HepG2 (cell line): ENCODE data around the gene NPB. TPM values are rescaled to one million over a fixed set of nuclear protein-coding genes. Genes with fewer than 3 reads are reported as not detected.
A peak's percentile ranks its signal among the peaks of the same experiment; 100 is the strongest.

Experiments used
- E2F1 ChIP-seq: sonication (generic); formaldehyde crosslinking; IDR thresholded peaks from 2 replicates; pipeline ENCODE4 v1.5.0; 2020; ENCODE audit warnings: missing genetic modification reagents
- GTF3A ChIP-seq: sonication (generic); formaldehyde crosslinking; conservative IDR thresholded peaks from 2 replicates; pipeline ENCODE4 v1.4.0; 2020; ENCODE audit warnings: mild to moderate bottlenecking, missing genetic modification reagents
- NBN ChIP-seq: fragments of 450-650 bp; conservative IDR thresholded peaks from 2 replicates; pipeline ENCODE4 v1.6.1; 2017
- NONO ChIP-seq, 2 experiments: fragments of 450-650 bp in 1 of 2; sonication (generic) in 1 of 2; formaldehyde crosslinking in 1 of 2; IDR thresholded peaks in 1 of 2; conservative IDR thresholded peaks in 1 of 2; 2 replicates each; pipeline versions ENCODE4 v1.6.1 to v1.8.0; 2017 to 2022; ENCODE audit warnings: mild to moderate bottlenecking in 1 of 2, missing genetic modification reagents in 1 of 2, moderate library complexity in 1 of 2
- SKI ChIP-seq: fragments of 450-650 bp; IDR thresholded peaks from one replicate; pipeline ENCODE4 v1.6.1; 2018; ENCODE audit warnings: mild to moderate bottlenecking; ENCODE audit not compliant: partially characterized antibody
- YY1 ChIP-seq: IDR thresholded peaks from 2 replicates; pipeline ENCODE4 v1.6.1; 2011; ENCODE audit warnings: low read length, low read depth, moderate library complexity, mild to moderate bottlenecking; ENCODE audit not compliant: insufficient read depth, insufficient replicate concordance
- ZFP36 ChIP-seq: fragments of 150-350 bp; IDR thresholded peaks from 2 replicates; pipeline ENCODE4 v1.6.1; 2018; ENCODE audit warnings: borderline replicate concordance, low read length, low read depth; ENCODE audit not compliant: partially characterized antibody
- ZNF333 ChIP-seq: sonication (generic); formaldehyde crosslinking; IDR thresholded peaks from 2 replicates; pipeline ENCODE4 v1.4.0; 2020; ENCODE audit warnings: mild to moderate bottlenecking, missing genetic modification reagents, borderline replicate concordance
- ZNF382 ChIP-seq: sonication (generic); formaldehyde crosslinking; IDR thresholded peaks from 2 replicates; pipeline ENCODE4 v1.5.0; 2020; ENCODE audit warnings: missing genetic modification reagents, mild to moderate bottlenecking, borderline replicate concordance
- ZSCAN12 ChIP-seq: sonication (generic); formaldehyde crosslinking; IDR thresholded peaks from 2 replicates; pipeline ENCODE4 v1.9.0; 2021; ENCODE audit warnings: mild to moderate bottlenecking, missing genetic modification reagents
- polyA plus RNA-seq, 8 experiments: library from polyadenylated mRNA; depleted of rRNA in 3 of 8; stranded (reverse) in 7 of 8; unstranded in 1 of 8; fragments of >200 nt; fragmentation: Illumina TruSeq in 4 of 8; extraction: Trizol in 4 of 8; gene quantifications; 2 replicates each; pipeline versions ENCODE4 v1.2.1 to v1.2.3, GENCODE V29; 2011 to 2016; ENCODE audit warnings: low read depth in 4 of 8, missing spikeins in 1 of 8, mixed read lengths in 1 of 8; ENCODE audit not compliant: insufficient read depth in 1 of 8
- total RNA-seq, 5 experiments: library from RNA; depleted of rRNA; stranded (reverse); fragments of >200 nt; fragmentation: Illumina TruSeq; extraction: Trizol; gene quantifications; 2 replicates each; pipeline ENCODE4 v1.2.3, GENCODE V29; 2016; ENCODE audit warnings: low read depth in 1 of 5
- TF ChIP-seq, protein P1 (sequence below): IDR thresholded peaks from 2 replicates; pipeline ENCODE4 v1.6.1; 2012; ENCODE audit warnings: low read length, improper control_type of control experiment
- TF ChIP-seq, protein P2 (sequence below): sonication (generic); formaldehyde crosslinking; IDR thresholded peaks from 2 replicates; pipeline ENCODE4 v1.8.0; 2022; ENCODE audit warnings: mild to moderate bottlenecking, missing genetic modification reagents, borderline replicate concordance
- TF ChIP-seq, protein P3 (sequence below): sonication (generic); formaldehyde crosslinking; IDR thresholded peaks from 2 replicates; pipeline ENCODE4 v1.4.0; 2020; ENCODE audit warnings: missing genetic modification reagents, borderline replicate concordance
- TF ChIP-seq, protein P4 (sequence below): sonication (generic); formaldehyde crosslinking; IDR thresholded peaks from 2 replicates; pipeline ENCODE4 v1.4.0; 2020; ENCODE audit warnings: missing genetic modification reagents, borderline replicate concordance

The NPB gene
- total and polyA plus RNA-seq, 2 of the 13 experiments (the other 11 are each of a cell fraction or from before 2014, with no cell fraction given) = 0.11 to 0.93 TPM

DNA sequence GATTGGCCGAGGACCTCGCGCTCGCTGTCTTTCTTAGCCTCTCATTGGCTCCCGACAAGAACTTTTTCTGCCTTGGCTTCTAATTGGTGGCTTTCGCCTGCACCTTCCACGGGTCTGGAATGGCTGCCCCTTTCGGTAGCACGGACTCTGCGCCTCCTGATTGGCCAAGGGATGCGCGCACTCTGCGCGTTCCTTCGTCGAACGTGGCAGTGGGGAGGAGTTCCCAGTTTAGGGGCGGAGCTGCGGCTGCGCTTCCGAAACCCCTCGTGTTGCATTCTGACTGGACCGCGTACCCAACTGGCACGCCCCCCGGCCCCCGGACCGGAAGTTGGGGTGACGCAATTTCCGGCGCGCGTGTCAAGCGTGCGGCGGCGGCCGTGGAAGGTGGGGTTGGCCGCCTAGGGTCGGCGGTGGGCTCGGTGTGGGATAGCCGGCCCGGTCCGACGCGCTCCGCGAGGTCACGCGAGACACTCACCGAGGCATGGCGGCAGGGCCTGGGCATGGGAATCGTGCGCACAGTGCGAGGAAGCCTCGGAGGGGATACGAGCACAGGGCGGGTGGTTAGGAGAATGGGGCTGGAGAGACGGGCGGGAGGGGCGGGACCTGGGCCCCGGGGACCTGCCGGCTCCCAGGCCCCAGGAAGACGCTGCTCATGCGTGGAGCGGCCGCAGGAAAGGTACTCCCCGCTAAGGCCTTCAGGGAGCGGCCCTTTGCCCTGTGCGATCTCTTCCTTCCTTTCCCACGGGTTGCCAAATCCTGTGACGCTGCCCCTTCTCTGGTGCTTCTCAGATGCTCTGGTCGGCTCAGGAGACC is 41.1 kb upstream of the NPB start (continued):
- TF ChIP-seq YY1 (peak; percentile 71), NONO (IDR thresholded peaks at IDR 0.05) (no peak), NONO (CRISPR knock-in tag; conservative IDR thresholded peaks at IDR 0.05) (peak; percentile 98), SKI (peak; percentile 54), ZFP36 (no peak), NBN (no peak), ZSCAN12 (no peak; the same call in 1 of the 2 replicates), GTF3A (CRISPR knock-in tag) (no peak), ZNF333 (CRISPR knock-in tag) (peak; percentile 92; the same call in 1 of the 2 replicates), E2F1 (CRISPR knock-in tag) (peak; percentile 70; the same call in 1 of the 2 replicates), ZNF382 (CRISPR knock-in tag) (no peak)
- TF ChIP-seq, protein P1, sequence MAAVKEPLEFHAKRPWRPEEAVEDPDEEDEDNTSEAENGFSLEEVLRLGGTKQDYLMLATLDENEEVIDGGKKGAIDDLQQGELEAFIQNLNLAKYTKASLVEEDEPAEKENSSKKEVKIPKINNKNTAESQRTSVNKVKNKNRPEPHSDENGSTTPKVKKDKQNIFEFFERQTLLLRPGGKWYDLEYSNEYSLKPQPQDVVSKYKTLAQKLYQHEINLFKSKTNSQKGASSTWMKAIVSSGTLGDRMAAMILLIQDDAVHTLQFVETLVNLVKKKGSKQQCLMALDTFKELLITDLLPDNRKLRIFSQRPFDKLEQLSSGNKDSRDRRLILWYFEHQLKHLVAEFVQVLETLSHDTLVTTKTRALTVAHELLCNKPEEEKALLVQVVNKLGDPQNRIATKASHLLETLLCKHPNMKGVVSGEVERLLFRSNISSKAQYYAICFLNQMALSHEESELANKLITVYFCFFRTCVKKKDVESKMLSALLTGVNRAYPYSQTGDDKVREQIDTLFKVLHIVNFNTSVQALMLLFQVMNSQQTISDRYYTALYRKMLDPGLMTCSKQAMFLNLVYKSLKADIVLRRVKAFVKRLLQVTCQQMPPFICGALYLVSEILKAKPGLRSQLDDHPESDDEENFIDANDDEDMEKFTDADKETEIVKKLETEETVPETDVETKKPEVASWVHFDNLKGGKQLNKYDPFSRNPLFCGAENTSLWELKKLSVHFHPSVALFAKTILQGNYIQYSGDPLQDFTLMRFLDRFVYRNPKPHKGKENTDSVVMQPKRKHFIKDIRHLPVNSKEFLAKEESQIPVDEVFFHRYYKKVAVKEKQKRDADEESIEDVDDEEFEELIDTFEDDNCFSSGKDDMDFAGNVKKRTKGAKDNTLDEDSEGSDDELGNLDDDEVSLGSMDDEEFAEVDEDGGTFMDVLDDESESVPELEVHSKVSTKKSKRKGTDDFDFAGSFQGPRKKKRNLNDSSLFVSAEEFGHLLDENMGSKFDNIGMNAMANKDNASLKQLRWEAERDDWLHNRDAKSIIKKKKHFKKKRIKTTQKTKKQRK = no peak
- TF ChIP-seq, protein P2, sequence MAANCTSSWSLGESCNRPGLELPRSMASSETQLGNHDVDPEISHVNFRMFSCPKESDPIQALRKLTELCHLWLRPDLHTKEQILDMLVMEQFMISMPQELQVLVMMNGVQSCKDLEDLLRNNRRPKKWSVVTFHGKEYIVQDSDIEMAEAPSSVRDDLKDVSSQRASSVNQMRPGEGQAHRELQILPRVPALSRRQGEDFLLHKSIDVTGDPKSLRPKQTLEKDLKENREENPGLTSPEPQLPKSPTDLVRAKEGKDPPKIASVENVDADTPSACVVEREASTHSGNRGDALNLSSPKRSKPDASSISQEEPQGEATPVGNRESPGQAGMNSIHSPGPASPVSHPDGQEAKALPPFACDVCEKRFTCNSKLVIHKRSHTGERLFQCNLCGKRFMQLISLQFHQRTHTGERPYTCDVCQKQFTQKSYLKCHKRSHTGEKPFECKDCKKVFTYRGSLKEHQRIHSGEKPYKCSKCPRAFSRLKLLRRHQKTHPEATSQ (CRISPR knock-in tag) = no peak
- TF ChIP-seq, protein P3, sequence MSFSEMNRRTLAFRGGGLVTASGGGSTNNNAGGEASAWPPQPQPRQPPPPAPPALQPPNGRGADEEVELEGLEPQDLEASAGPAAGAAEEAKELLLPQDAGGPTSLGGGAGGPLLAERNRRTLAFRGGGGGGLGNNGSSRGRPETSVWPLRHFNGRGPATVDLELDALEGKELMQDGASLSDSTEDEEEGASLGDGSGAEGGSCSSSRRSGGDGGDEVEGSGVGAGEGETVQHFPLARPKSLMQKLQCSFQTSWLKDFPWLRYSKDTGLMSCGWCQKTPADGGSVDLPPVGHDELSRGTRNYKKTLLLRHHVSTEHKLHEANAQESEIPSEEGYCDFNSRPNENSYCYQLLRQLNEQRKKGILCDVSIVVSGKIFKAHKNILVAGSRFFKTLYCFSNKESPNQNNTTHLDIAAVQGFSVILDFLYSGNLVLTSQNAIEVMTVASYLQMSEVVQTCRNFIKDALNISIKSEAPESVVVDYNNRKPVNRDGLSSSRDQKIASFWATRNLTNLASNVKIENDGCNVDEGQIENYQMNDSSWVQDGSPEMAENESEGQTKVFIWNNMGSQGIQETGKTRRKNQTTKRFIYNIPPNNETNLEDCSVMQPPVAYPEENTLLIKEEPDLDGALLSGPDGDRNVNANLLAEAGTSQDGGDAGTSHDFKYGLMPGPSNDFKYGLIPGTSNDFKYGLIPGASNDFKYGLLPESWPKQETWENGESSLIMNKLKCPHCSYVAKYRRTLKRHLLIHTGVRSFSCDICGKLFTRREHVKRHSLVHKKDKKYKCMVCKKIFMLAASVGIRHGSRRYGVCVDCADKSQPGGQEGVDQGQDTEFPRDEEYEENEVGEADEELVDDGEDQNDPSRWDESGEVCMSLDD (CRISPR knock-in tag) = no peak; the same call in 1 of the 2 replicates
- TF ChIP-seq, protein P4, sequence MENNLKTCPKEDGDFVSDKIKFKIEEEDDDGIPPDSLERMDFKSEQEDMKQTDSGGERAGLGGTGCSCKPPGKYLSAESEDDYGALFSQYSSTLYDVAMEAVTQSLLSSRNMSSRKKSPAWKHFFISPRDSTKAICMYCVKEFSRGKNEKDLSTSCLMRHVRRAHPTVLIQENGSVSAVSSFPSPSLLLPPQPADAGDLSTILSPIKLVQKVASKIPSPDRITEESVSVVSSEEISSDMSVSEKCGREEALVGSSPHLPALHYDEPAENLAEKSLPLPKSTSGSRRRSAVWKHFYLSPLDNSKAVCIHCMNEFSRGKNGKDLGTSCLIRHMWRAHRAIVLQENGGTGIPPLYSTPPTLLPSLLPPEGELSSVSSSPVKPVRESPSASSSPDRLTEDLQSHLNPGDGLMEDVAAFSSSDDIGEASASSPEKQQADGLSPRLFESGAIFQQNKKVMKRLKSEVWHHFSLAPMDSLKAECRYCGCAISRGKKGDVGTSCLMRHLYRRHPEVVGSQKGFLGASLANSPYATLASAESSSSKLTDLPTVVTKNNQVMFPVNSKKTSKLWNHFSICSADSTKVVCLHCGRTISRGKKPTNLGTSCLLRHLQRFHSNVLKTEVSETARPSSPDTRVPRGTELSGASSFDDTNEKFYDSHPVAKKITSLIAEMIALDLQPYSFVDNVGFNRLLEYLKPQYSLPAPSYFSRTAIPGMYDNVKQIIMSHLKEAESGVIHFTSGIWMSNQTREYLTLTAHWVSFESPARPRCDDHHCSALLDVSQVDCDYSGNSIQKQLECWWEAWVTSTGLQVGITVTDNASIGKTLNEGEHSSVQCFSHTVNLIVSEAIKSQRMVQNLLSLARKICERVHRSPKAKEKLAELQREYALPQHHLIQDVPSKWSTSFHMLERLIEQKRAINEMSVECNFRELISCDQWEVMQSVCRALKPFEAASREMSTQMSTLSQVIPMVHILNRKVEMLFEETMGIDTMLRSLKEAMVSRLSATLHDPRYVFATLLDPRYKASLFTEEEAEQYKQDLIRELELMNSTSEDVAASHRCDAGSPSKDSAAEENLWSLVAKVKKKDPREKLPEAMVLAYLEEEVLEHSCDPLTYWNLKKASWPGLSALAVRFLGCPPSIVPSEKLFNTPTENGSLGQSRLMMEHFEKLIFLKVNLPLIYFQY = peak; percentile 52; the same call in 1 of the 2 replicates
